Thyroid gland (tissue), 4 donors: Measurements from ENCODE around the gene CD27. TPM values are rescaled to one million over a fixed set of nuclear protein-coding genes. Genes with fewer than 3 reads are reported as not detected.

Experiments
- DNase-seq, 2 donors: peaks; one replicate each; pipeline ENCODE4 v3.0.0-alpha.2; 2019
- H3K27ac ChIP-seq, 3 donors: fragments of 200-600 bp; sonication (generic); 1 replicate in 2 of 3; 2 replicates in 1 of 3; pipeline ENCODE4 v1.5.1; 2016 to 2019; ENCODE audit warnings: mild to moderate bottlenecking in 1 of 3, moderate library complexity in 1 of 3
- H3K27me3 ChIP-seq: fragments of 200-600 bp; sonication (generic); one replicate; pipeline ENCODE4 v1.5.1; 2019
- H3K36me3 ChIP-seq, 2 donors: fragments of 200-600 bp; sonication (generic); one replicate each; pipeline ENCODE4 v1.5.1; 2016 to 2019
- H3K4me1 ChIP-seq, 2 donors: fragments of 200-600 bp; sonication (generic); one replicate each; pipeline ENCODE4 v1.5.1; 2017 to 2019
- H3K4me3 ChIP-seq, 3 donors: fragments of 200-600 bp; sonication (generic); replicated peaks in 1 of 3; 1 replicate in 2 of 3; 2 replicates in 1 of 3; pipeline ENCODE4 v1.5.1; 2016; ENCODE audit warnings: mild to moderate bottlenecking in 1 of 3
- H3K9me3 ChIP-seq: fragments of 200-600 bp; sonication (generic); one replicate; pipeline ENCODE4 v1.5.1; 2017
- POLR2A ChIP-seq, 2 donors: fragments of 450-650 bp; IDR thresholded peaks; one replicate each; pipeline ENCODE4 v1.6.1; 2017; ENCODE audit warnings: antibody characterized with exemption in 2 of 2, mild to moderate bottlenecking in 2 of 2, moderate library complexity in 1 of 2
- WGBS, 2 donors: methylation state at CpG; one replicate each; pipeline ENCODE4 v1.1.5; 2017; 5-methylcytosine and 5-hydroxymethylcytosine counted together
- intact Hi-C: fragments of 100-400 bp; cut with DNase I; formaldehyde crosslinking; loops from one replicate; pipeline ENCODE4 v1.15.1; 2023
- total RNA-seq, 4 donors: library from RNA; depleted of rRNA; stranded (reverse); fragments of >200 nt; gene quantifications; one replicate each; pipeline ENCODE4 v1.2.3, GENCODE V29; 2016
- TF ChIP-seq, protein P1 (sequence below), 6 experiments: fragments of 200-600 bp in 3 of 6; fragments of 450-650 bp in 3 of 6; sonication (generic) in 3 of 6; IDR thresholded peaks; one replicate each; pipeline ENCODE4 v1.5.1; 2016 to 2019; ENCODE audit warnings: antibody characterized with exemption in 6 of 6, mild to moderate bottlenecking in 2 of 6, inconsistent platforms in 1 of 6, moderate library complexity in 1 of 6

CD27 gene
- total RNA-seq, 4 donors from 2014 or later = 2.7 to 10.8 (median 6.4) TPM

DNA sequence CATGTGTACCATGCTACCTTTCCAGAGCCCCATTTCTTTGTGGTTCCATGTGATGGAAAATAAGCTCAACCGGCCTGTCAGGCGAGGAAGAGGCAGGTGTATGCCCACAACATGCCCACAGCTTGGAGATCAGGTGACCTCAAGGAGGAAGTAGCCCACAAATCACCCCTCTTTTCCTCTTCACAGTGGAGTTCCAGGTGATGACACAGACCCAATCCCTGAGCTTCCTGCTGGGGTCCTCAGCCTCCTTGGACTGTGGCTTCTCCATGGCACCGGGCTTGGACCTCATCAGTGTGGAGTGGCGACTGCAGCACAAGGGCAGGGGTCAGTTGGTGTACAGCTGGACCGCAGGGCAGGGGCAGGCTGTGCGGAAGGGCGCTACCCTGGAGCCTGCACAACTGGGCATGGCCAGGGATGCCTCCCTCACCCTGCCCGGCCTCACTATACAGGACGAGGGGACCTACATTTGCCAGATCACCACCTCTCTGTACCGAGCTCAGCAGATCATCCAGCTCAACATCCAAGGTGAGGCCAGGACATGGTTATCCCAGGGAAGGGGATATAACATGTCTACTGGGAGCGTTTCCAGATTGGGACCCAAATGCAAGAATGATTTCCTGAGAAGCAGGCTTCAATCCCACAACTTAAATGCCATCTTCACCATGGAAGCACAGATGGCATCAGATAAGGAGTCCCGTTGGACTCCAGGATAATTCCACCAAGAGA, 12.6 kb downstream of the CD27 start:
- WGBS, 2 donors = 90 to 95% methylated on average over 8 to 12 of the region's 12 CpGs
- no peaks in the 10 kb centered on the region for H3K9me3 ChIP-seq
- intact Hi-C loops = no loop called here
- H3K27me3 ChIP-seq = no peaks in the 10 kb centered on the region
- DNase-seq = no peak
- H3K27ac ChIP-seq = no peak overlapping the region
- H3K4me1 ChIP-seq = peaks cover 7 to 12% of the 10 kb centered on the region in 2 donors
- peaks cover 36 to 47% of the 10 kb centered on the region in 2 donors for H3K36me3 ChIP-seq
- H3K4me3 ChIP-seq = no peak overlapping the region
- TF ChIP-seq, protein P1, sequence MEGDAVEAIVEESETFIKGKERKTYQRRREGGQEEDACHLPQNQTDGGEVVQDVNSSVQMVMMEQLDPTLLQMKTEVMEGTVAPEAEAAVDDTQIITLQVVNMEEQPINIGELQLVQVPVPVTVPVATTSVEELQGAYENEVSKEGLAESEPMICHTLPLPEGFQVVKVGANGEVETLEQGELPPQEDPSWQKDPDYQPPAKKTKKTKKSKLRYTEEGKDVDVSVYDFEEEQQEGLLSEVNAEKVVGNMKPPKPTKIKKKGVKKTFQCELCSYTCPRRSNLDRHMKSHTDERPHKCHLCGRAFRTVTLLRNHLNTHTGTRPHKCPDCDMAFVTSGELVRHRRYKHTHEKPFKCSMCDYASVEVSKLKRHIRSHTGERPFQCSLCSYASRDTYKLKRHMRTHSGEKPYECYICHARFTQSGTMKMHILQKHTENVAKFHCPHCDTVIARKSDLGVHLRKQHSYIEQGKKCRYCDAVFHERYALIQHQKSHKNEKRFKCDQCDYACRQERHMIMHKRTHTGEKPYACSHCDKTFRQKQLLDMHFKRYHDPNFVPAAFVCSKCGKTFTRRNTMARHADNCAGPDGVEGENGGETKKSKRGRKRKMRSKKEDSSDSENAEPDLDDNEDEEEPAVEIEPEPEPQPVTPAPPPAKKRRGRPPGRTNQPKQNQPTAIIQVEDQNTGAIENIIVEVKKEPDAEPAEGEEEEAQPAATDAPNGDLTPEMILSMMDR (IDR thresholded peaks at IDR 0.05) = no peak
- no peak for TF ChIP-seq POLR2A (IDR thresholded peaks at IDR 0.05)

DNA sequence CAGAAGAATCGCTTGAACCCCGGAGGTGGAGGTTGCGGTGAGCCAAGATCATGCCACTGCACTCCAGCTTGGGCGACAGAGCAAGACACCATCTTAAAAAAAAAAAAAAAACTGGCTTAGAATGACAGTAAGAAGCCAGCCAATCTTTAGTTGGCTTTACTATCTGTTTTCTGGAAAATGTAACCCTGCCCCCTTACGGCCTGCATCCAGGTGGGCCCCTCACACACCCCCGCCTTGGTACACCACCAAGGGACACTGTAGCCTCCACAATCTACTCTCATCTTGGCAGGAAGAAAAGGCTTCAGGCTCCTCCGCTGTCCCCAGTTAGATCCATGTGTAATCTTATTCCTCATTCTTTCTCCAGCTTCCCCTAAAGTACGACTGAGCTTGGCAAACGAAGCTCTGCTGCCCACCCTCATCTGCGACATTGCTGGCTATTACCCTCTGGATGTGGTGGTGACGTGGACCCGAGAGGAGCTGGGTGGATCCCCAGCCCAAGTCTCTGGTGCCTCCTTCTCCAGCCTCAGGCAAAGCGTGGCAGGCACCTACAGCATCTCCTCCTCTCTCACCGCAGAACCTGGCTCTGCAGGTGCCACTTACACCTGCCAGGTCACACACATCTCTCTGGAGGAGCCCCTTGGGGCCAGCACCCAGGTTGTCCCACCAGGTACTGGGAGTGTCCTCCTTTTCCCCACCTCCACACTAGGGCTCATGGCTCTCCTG, 13.7 kb downstream of the CD27 start:
- H3K4me3 ChIP-seq = no peak overlapping the region
- peaks cover 47 to 55% of the 10 kb centered on the region in 2 donors for H3K36me3 ChIP-seq
- DNase-seq = no peak
- H3K9me3 ChIP-seq = no peaks in the 10 kb centered on the region
- 92 to 95% methylated on average over 14 of the region's 14 CpGs for WGBS, 2 donors
- intact Hi-C loops = no loop called here
- peaks cover 0 to 2% of the 10 kb centered on the region in 2 donors for H3K4me1 ChIP-seq
- TF ChIP-seq, protein P1 (IDR thresholded peaks at IDR 0.05) = no peak
- TF ChIP-seq POLR2A (IDR thresholded peaks at IDR 0.05) = no peak
- no peaks in the 10 kb centered on the region for H3K27me3 ChIP-seq
- H3K27ac ChIP-seq = no peak overlapping the region

GRCh38 chr12:6459004-6459337, 14.2 kb downstream of the CD27 start:
- intact Hi-C loops = no loop called here
- Histone ChIP-seq H3K4me1 (no peaks in the 10 kb centered on the region), H3K27ac (no peak overlapping the region), H3K27me3 (no peaks in the 10 kb centered on the region), H3K9me3 (no peaks in the 10 kb centered on the region), H3K36me3 (peaks cover 50 to 61% of the 10 kb centered on the region in 2 donors), H3K4me3 (no peak overlapping the region)
- 97 to 100% methylated on average over 2 of the region's 2 CpGs for WGBS, 2 donors
- TF ChIP-seq POLR2A (IDR thresholded peaks at IDR 0.05) = no peak
- TF ChIP-seq, protein P1 (IDR thresholded peaks at IDR 0.05) = no peak
- no peak for DNase-seq

GRCh38 chr12:6460751-6461371, 16.1 kb downstream of the CD27 start:
- peak overlapping the region in 1 of 3 donors; percentile 45 for H3K27ac ChIP-seq
- H3K4me1 ChIP-seq = no peaks in the 10 kb centered on the region
- 86 to 91% methylated on average over 9 to 10 of the region's 10 CpGs for WGBS, 2 donors
- peaks cover 58 to 75% of the 10 kb centered on the region in 2 donors for H3K36me3 ChIP-seq
- H3K9me3 ChIP-seq = no peaks in the 10 kb centered on the region
- no peak for DNase-seq
- no peak for TF ChIP-seq POLR2A (IDR thresholded peaks at IDR 0.05)
- TF ChIP-seq, protein P1 (IDR thresholded peaks at IDR 0.05) = no peak
- H3K27me3 ChIP-seq = no peaks in the 10 kb centered on the region
- intact Hi-C loops = no loop called here
- no peak overlapping the region for H3K4me3 ChIP-seq
